ENCODE results near the gene MORN5.

Gene MORN5

GRCh38 chr9:122212473-122213004 is 52.8 kb downstream of the MORN5 start:
- Histone ChIP-seq H3K4me1 (ENCODE audit: control insufficient read depth, insufficient read depth, low read length) (no peaks in the 10 kb centered on the region), H3K9me3 (ENCODE audit: control insufficient read depth, insufficient read depth, low read depth, low read length) (no peaks in the 10 kb centered on the region), H3K36me3 (ENCODE audit: control insufficient read depth in 2 of 2, insufficient read depth in 1 of 2, low read length in 2 of 2) (no peaks in the 10 kb centered on the region), H3K27ac (ENCODE audit: extremely low read depth, low read depth, low read length) (no peak overlapping the region), H3K4me3 (ENCODE audit: low read depth, low read length) (no peak overlapping the region)
- ChIA-PET POLR2A (no interaction called here), CTCF (no interaction called here)
- TF ChIP-seq ZNF544 (tag by site-specific recombination; IDR thresholded peaks at IDR 0.05) (no peak), ZSCAN30 (tag by site-specific recombination; IDR thresholded peaks at IDR 0.05) (no peak), ZNF175 (tag by site-specific recombination; IDR thresholded peaks at IDR 0.05) (no peak), ZNF600 (tag by site-specific recombination; IDR thresholded peaks at IDR 0.05) (no peak), ZNF707 (tag by site-specific recombination; IDR thresholded peaks at IDR 0.05) (no peak), ZFP3 (tag by site-specific recombination; IDR thresholded peaks at IDR 0.05; ENCODE audit: low read depth) (no peak), ZNF202 (tag by site-specific recombination; IDR thresholded peaks at IDR 0.05; ENCODE audit: borderline replicate concordance) (no peak), ZBTB44 (tag by site-specific recombination; IDR thresholded peaks at IDR 0.05) (no peak), KLF16 (tag by site-specific recombination; IDR thresholded peaks at IDR 0.05) (no peak), GLIS2 (tag by site-specific recombination; IDR thresholded peaks at IDR 0.05) (no peak), KLF7 (tag by site-specific recombination; IDR thresholded peaks at IDR 0.05; ENCODE audit: borderline replicate concordance) (no peak), ZBTB49 (tag by site-specific recombination; IDR thresholded peaks at IDR 0.05; ENCODE audit: low read depth) (no peak), ZNF596 (tag by site-specific recombination; IDR thresholded peaks at IDR 0.05) (no peak), GLI2 (tag by site-specific recombination; IDR thresholded peaks at IDR 0.05; ENCODE audit: borderline replicate concordance, low read depth) (no peak), ZNF76 (tag by site-specific recombination; IDR thresholded peaks at IDR 0.05; ENCODE audit: borderline replicate concordance, low read depth) (no peak), IKZF3 (tag by site-specific recombination; IDR thresholded peaks at IDR 0.05) (no peak), ZNF112 (tag by site-specific recombination; IDR thresholded peaks at IDR 0.05) (no peak)
- TF ChIP-seq, protein P1, sequence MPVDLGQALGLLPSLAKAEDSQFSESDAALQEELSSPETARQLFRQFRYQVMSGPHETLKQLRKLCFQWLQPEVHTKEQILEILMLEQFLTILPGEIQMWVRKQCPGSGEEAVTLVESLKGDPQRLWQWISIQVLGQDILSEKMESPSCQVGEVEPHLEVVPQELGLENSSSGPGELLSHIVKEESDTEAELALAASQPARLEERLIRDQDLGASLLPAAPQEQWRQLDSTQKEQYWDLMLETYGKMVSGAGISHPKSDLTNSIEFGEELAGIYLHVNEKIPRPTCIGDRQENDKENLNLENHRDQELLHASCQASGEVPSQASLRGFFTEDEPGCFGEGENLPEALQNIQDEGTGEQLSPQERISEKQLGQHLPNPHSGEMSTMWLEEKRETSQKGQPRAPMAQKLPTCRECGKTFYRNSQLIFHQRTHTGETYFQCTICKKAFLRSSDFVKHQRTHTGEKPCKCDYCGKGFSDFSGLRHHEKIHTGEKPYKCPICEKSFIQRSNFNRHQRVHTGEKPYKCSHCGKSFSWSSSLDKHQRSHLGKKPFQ (tag by site-specific recombination; IDR thresholded peaks at IDR 0.05): no peak
- TF ChIP-seq, protein P2, sequence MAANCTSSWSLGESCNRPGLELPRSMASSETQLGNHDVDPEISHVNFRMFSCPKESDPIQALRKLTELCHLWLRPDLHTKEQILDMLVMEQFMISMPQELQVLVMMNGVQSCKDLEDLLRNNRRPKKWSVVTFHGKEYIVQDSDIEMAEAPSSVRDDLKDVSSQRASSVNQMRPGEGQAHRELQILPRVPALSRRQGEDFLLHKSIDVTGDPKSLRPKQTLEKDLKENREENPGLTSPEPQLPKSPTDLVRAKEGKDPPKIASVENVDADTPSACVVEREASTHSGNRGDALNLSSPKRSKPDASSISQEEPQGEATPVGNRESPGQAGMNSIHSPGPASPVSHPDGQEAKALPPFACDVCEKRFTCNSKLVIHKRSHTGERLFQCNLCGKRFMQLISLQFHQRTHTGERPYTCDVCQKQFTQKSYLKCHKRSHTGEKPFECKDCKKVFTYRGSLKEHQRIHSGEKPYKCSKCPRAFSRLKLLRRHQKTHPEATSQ (tag by site-specific recombination; IDR thresholded peaks at IDR 0.05): no peak

Data from HEK293 (cell line).